EL (cell line): ENCODE data around the gene OR2T11.
"Not testable (repeated sequence)": the region's sequence is repeated elsewhere in the genome, so short reads cannot be mapped to it uniquely, and the experiment has no call there.

ENCODE experiments used
- DNase-seq: peaks from one replicate; pipeline ENCODE4 v3.0.0-alpha.2; 2016

Gene OR2T11

DNA sequence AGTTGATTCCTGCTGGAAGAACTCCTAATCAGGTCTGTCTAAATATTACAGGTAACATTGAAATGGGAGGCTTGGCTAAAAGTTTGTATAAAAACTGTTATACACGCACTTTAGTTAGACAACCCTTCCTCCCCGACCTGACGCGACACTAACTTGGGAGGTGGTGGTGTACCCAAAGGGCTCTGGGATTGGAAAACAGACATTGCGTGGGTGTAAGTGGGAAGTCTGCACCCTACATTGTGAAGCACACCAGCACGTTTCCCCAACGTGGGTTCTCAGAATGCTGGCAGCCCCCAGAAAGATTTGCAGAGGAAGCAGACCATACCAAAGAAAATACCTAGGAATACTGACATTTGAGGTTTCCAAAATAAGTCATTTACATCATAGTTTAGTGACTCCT lies 16.8 kb downstream of the OR2T11 start:
- DNase-seq: no peak

- no peak for DNase-seq
Observed at GRCh38 chr1:248613742-248614141, 21.1 kb downstream of the OR2T11 start.

GRCh38 chr1:248611883-248612414 lies 22.9 kb downstream of the OR2T11 start:
- DNase-seq: no peak

DNA sequence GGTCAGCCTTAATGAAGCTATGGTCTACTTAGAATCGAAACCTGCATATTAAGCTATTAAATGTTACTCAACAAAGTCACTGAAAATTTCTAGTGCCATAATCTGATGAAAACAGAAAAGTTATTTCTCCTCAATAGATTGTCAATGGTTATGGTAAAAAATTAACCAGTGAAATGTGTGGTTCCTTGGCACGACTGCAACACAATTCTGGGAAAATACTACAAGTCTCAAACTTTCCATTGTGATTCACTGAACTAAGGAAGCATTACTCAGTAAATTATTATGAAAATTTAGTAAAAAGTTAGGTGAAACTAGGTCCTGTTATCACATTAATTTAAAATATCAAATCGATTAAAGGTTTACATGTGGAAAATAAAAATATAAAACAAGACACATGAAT lies 24.6 kb downstream of the OR2T11 start:
- no peak for DNase-seq

DNA sequence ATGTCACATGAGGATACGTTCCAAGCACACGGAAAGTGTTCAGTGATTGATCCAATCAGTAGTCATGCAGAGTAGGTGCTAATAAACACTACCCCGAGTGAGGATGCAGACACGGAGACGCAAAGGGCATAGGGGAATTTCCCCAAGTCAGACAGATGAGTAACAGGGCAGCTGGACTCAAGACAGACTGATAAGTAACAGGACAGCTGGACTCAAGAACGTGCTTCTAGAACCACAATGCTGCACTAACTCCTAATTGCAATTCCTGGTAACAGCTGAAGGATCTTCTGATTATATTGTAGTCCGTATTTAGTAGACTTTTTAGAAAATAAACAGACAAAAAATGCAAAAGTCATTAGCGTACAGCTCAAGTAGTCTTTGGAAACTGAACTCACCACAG lies 35.5 kb downstream of the OR2T11 start:
- DNase-seq: no peak

DNA sequence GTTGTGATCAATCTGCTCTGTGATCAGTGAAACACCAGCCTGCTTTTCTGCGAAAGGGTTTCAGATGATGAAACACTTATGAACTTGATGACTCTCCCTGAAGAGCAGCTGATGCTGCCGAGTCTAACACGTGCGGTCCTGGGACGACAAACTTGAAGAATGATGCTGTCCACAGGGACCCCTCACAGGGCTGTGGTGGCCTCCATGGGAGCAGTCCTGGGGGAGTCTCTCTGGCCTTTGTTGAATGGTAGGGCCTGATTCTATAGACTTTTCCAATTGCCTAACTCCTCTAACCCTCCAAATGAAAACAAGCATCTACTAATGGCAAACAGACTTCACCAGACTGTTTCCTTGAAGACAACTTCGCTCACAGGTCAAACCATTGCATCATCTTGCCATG lies 37.3 kb downstream of the OR2T11 start, which contains the start of gene OR2T10:
TSS of gene OR2T10 (minus strand) at position 112 of the 400 bp plus-strand sequence. CDS start 3,932 bp downstream, outside the sequence.
- no peak for DNase-seq

GRCh38 chr1:248596615-248597014 lies 38.3 kb downstream of the OR2T11 start:
- DNase-seq: no peak

DNA sequence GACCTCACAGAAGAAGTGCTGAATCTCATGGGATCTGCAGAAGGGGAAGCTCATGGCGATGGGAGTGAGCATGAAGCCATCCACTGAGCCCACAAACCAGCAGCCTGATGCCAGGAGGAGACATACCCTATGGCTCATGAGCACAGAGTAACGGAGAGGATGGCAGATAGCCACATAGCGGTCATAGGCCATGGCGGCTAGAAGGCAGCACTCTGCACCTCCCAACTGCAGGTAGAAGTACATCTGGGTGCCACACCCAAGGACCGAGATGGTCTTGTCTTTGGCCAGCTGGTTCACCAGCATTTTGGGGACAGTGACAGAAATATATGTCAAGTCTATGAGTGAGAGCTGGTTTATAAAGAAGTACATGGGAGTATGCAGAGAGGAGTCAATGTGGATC lies 41.7 kb downstream of the OR2T11 start:
- DNase-seq: no peak

DNA sequence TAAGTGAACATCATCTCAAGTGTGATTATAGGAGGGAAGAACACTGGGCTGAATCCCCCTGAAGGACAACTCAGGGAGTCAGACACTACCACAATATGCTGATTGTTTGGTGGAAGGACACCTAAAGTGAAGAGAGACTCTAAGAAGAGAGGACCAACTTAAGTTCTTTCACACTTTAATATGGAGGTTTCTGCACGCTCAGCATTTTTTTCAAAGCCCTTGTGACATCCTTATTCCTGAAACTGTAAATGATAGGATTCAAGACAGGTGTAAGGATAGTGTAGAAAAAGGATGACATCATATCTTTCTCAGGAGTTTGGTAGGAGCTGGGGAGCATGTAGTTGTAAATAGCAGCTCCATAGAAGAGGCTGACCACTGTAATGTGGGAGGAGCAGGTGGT lies 42.2 kb downstream of the OR2T11 start:
- no peak for DNase-seq

DNA sequence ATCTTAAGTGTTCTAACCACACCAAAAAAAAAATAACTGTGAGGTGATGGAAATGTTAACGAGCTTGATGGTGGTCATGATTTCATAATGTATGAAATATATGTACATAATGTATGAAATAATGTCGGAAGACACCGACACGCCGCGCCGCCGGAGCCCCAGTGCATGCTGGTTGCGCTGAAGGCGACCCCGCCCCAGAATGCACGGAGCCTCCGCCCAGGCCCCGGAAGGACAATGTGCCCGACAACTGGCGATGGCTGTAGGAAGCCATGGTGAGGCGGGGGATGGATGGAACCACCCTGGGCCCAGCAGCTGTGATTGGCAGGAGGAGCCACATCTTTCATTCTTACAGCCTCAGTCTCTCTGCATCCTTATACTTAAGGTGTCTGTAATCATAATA lies 44.8 kb downstream of the OR2T11 start:
- DNase-seq: no peak

DNA sequence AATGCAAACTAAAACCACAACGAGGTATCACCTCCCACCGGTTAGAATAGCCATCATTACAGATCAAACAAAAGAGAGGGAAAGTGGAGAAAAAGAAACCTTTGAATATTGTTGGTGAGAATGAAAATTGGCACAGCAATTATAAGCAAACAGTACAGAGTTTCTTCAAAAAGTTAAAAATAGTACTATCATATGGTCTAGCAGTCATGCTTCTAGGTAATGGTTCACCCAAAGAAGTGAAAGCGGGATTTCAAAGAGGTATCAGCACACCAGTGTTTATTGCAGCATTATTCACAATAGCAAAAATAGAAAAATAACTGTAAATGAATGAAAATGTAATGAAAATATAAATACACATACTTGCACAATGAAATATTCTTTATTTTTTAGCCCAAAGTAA lies 45.6 kb downstream of the OR2T11 start:
- DNase-seq: no peak

- DNase-seq: no peak
Observed at GRCh38 chr1:248585266-248585665, 49.6 kb downstream of the OR2T11 start.

DNA sequence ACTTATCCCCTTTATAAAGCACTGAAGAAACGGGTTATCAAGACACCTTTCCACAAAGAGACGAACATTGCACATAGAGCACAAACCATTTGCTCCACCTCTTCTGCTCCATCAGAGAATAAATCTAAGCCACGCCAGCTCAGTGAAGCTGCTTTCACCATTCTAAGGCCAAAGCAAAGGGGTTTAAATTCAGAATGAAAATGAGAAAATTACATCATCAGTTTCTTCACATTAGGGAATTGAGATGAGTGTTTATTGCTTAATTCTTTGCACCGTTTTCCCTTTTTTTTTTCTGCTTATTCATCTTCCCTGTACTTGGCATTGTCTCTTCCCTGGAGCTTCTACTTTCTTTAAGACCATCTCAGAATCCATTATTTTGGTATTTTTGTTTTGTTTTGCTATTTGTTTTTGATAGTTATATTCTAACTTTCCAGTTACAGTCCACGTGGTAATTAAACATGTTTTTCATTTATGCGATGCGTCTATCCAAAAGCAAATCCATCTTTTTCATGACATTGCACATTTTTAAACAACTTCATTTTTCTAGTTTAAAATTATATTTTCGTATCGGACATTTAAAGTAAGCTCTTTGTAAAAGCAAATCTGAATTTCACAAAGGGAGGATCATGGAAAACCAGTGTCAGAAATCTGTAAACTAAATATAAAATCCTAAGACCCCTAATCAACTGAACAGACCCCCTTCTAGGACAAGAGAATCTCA lies 58.5 kb downstream of the OR2T11 start:
- DNase-seq: no peak

DNA sequence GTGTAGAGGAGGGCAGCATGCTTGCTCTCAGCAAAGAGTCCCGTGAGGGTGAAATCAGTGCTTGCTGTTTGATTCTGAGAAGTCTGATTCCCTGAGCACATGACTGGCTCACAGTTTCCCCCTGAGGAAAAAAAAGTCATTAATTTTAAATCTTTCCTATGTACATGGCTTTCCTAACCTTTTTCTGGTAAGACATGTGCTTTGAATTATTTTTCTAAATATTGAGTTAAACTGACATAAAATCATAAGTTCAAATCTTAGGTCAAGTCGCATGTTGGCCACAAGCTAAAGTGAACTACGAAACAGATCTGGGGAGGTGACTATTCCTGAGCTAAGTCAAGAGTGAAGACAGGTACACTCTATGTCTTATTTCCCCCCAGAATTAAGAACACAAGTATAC lies 60.2 kb downstream of the OR2T11 start, which contains the start of gene OR2T34:
TSS of gene OR2T34 (minus strand) at position 101 of the 400 bp plus-strand sequence. CDS start at position 101, 0 bp downstream.
- not testable (repeated sequence) for DNase-seq

GRCh38 chr1:248573856-248574255 lies 61.0 kb downstream of the OR2T11 start:
- not testable (repeated sequence) for DNase-seq
